Frontal cortex (tissue), 4 donors: ENCODE data around the gene ELL2. TPM values are rescaled to one million over a fixed set of nuclear protein-coding genes. Genes with fewer than 3 reads are reported as not detected.
"Not testable (repeated sequence)": the region's sequence is repeated elsewhere in the genome, so short reads cannot be mapped to it uniquely, and the experiment has no call there.

Experiments
- DNase-seq, 2 donors: peaks; one replicate each; pipeline ENCODE4 v3.0.0; 2012; ENCODE audit warnings: low spot score in 2 of 2
- FAIRE-seq: peaks from 2 replicates; lab custom pipeline; 2012; peaks lifted over from hg19 to GRCh38; lab: Jason Lieb, UNC
- total RNA-seq: library from RNA; depleted of rRNA; stranded (reverse); fragments of >200 nt; gene quantifications from one replicate; pipeline ENCODE4 v1.2.3, GENCODE V29; 2014
- donor health status: control.
- donor health status: control.
- donor health status: control.

Gene ELL2
- total RNA-seq, 1 donor from 2014 or later: 25.3 TPM

DNA sequence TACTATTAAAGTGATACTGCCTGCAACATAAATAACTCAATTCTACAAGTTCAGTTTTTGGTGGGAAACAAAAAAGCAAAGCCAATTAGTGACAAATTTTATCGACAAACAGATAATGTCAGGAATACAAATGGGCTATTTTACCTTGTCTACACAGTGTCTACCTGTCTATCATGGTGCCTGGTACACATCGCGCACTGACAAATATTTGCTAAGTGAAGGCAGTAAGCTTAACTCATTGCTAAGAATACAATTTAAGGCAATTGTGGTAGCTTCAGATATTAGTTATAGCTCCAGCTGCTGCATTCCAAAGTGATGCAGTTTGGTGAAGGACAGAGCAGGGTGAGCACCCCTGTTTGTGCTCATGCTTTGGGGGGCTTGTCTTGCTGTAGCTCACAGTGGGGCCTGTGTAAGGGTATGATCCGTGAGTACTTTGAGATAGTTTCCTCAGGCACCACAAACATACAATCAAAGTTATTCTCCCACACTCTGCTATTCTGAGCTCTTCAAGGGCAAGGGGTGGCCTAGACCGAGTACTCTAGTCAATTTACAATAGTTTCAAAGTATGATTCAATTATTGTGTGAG lies 24.7 kb downstream of the ELL2 start:
- DNase-seq: no peak

DNA sequence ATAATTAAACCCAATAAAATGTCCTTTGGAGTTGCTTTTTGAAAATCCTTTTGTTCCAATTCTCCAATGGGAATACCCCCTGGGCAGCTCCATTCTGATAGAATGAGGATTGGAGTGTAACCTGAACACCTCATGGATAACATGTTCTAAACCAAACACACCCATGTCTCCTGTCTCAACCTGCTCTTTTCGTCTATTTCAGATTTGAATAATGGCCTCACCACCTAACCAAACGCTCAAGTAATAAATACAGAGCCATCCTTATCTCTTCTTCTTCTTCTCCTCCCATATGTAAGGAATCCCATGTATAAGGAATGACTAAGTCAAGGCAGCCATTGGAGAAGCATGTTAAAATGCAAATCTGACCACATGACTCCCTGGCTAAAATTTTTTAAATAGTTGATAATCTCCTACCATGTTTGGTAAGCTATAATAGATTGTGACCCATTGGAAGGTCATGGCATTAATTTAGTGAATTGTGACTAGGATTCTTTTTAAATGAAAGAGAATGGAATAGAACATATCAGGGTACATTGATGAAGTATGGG lies 26.0 kb downstream of the ELL2 start:
- FAIRE-seq (no peak), DNase-seq (no peak)

More for the DNA sequence above, 24.7 kb downstream of the ELL2 start:
- no peak for FAIRE-seq

DNA sequence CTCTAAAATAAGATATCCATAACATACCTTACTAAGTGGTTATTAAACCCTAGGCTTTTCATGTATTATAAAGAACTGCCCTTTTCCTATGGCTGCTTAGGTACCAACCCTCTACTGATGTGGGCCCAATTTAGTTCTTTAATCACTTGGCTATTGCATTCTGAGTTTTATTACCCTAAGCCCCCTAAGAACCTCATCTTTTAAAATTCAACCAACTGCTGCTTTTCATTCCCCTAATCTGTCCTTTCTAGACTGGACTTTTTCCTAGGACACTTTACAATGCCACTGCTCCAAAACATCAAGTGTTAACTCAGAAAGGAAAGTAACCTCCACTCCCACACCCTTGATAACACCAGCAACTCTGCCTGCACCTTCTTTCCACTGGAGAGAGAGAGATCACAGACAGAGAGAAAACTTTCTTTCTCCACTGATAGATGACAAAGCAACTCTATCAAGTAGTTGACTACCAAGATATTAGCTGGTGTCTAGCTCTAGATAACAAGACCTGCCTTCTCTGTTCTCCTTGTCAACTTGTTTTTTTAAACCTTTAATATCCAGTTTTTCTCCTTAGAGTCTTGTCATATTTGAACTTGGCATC lies 27.3 kb downstream of the ELL2 start:
- no peak for FAIRE-seq

DNA sequence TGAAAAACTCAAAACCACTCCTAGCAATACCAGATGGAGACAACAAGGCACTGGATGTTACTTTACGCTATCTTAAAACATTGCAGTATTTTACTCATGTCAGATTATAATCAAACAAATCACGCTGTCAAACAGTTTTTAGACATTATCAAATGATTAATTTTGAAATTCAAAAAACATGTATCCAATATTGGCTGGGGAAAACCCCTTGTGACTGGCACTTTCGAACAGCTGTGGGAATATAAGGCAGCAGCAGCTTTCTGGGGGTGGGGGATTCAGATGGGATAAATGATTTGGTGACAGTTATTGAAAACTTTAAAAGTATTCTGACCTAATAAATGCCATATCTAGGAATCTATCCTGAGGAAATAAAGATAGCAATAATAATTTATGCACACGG lies 28.7 kb downstream of the ELL2 start:
- DNase-seq (no peak), FAIRE-seq (no peak)

More for the DNA sequence above, 27.3 kb downstream of the ELL2 start:
- no peak for DNase-seq

DNA sequence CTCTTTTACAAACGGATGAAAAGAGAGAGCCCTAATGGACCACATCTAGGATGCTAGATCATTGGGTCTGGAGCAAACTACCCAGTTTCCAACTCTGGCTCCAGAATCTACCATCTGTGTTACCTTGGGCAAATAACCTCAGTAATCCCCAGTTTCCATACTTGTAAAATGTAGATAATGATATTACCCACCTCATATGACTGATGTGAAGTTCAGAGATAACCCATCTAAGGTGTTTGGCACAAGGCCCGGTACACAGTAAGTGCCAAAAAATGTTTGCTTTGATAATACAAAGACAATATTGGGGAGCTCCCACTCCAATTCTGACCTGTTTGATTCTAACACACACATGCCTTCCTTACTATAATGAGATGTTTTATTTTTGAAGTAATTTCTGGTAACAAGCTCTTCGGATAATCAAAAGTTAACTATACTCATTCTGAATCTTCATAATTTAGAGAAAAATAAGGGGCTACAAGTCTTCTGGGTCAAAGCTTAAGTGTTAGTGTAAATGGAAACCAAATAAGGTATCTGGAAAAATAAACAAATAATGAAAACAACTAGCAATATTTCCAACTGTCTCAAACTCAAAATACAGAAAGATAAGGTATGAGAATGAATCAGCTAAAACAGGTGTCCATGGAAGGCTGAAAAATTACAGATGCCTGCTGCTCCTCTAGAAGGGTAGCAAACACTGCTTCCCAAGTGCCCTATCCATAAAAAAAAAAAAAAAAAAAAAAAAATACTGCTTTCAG lies 30.4 kb downstream of the ELL2 start:
- DNase-seq (no peak), FAIRE-seq (no peak)

DNA sequence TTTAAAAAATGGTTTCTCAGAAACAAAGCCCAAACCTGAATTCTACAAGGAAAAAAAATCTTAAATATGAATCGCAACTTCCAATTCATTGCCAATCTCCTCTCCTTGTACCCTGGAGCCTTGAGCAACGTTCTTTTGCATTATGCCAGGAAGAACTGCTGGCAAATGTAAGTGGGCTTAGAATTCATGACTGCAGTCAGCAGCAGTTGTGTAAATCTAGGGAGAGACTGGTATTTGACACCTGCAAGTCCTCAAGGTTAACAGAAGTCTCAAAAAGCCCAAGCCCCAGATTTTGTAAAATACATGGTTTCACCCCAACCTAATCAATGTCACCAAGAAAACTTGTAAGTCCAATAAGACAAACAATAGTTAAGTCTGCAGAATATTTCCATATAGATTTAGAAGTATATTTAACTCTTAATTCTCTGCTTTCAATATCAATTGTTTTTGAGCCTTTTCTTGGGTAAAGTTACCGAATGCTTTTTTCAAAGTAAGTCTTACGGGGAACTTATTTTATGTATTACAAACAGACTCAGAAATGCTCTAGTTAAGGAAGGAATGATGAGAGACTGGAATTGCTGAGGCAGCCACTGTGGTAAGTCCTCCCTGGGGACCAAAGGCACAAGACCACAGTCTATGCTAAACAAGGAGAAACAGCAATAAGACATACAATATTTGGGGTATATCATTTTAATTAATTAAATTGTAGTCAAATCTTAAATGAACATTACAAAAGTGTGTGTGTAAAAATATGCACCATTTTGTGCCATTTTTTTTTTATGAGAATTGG lies 31.3 kb downstream of the ELL2 start:
- DNase-seq: no peak
- FAIRE-seq: no peak

DNA sequence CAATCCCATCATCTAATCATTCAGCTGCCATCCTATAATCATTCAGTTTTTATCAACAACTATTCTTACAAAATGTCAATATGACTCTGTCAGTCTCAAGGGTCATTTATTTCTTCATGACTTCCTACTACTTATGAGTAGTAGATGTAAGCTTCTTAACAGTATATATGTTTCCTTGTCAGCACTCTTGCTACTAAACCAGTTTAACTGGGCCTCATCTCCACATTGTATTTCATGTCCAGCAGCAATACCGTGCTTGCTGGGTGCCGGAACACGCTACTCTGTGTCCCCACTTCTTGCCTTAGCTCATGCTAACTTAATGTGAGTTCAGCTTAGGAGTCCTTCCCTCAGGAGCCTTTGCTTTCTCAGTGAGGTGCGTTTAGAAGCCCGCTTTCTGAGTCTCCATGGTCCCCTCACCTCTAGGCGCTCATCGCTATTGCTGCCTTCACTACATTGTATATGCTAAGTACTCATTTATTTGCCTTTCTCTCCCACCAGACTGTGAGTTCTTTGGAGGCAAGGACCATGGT lies 32.9 kb downstream of the ELL2 start:
- FAIRE-seq (no peak), DNase-seq (no peak)

DNA sequence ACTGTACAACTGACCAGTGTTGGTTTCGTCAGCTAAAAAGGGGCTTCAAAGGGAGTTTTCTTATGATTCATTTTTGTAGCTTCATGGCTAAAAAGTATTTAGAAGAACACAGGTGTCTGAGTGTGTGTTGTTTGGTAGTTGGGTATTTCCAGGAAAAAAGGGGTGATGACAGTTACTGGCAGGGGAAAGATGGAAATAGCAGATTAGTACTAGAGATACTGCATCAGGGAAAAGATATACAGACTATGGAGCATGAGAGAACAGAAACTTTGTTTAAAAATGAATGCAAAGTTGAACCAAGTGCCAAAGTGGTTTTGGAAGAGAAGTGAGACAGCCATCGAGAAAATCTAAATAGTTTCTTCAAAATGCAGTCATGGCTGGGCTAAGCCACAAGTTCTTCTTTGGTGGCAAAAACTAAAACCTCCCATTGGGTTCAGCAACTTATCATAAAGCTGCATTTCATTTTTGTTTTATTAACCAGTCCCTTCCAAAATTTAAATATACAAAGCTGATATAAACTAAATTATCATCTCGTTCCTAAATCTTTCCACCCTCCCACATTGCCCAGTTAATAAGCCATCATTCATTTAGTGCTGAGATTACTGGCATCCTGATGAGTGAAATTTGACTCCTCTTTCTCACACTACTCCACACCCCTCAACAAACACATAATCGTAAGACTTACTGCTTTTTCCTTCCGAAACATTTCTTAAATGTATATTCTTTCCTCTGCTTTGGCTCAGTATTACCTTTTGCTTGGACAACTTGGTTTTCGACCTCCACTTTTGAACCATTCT lies 33.5 kb downstream of the ELL2 start:
- DNase-seq (no peak), FAIRE-seq (no peak)

DNA sequence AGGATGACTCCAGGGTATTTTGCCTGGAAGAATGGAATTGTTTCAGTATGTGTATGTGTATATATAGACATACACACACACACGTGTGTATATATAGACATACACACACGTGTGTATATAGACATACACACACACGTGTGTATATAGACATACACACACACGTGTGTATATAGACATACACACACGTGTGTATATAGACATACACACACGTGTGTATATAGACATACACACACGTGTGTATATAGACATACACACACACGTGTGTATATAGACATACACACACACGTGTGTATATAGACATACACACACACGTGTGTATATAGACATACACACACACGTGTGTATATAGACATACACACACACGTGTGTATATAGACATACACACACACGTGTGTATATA lies 34.4 kb downstream of the ELL2 start:
- DNase-seq, FAIRE-seq: not testable (repeated sequence)

DNA sequence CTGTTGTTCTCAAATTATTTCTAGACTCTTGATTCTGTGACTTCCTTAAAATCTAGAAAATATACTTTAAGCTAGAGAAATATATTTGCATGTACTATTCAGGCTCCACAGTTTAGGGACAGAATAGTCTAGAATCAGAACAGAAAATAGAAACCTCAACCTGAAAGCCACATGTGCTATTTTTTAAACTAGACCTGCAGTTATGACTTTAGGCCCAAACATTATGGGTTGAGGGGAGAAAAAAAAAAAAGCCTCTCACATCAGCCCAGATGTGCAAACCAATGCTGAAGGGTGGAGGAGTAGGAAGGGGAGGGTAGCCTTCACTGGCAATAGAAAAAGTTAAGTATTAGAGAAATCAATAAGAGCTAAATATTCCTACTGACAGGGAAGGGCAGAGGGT lies 35.7 kb downstream of the ELL2 start:
- no peak for DNase-seq
- FAIRE-seq: no peak

DNA sequence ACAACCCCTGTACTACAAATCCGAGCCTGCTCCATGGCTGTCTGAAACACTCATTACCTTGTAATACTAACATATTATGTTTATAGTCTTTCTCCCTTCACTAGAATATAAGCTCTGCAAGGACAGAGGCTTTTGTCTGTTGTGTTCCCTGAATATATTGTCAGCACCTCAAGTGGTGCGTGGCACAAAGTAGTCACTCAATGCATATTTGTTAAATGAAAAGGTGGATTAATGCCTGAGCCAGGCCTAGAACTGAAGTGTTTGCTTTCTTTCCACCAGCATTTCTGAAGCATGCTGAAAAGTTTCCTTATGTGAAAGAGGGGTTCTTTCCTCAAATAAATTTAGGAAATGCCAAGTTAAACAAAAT lies 36.3 kb downstream of the ELL2 start:
- DNase-seq (no peak), FAIRE-seq (no peak)

DNA sequence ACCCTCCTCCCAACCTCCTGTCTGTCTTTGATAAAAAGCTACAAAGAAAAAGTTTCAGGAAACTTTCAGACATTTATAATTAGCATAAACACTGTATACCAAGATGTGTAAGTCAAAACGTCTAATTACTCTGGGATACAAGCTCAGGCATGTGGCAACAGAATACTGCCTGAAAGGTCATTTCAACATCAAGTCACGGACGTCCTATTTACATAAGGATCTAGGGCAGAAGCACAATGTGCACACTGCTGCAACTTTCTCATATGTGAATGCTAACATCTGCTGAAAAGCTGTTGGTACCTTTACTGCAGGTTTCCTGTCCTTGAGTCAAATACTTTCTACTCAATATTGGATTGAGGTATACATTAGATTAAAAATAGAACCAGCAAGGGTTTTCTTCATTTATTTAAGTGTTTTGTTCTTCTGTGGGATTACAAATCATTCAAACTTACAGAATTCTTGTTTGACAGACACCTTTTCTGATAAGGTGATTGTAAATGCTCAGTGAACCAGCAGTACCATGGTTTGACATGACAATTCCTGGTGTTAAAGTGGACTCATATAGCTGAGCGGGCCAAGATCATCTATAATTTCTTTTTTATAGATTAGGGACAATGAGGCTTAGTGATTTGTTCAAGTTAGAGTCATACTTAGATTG lies 36.8 kb downstream of the ELL2 start:
- FAIRE-seq: no peak
- no peak for DNase-seq

DNA sequence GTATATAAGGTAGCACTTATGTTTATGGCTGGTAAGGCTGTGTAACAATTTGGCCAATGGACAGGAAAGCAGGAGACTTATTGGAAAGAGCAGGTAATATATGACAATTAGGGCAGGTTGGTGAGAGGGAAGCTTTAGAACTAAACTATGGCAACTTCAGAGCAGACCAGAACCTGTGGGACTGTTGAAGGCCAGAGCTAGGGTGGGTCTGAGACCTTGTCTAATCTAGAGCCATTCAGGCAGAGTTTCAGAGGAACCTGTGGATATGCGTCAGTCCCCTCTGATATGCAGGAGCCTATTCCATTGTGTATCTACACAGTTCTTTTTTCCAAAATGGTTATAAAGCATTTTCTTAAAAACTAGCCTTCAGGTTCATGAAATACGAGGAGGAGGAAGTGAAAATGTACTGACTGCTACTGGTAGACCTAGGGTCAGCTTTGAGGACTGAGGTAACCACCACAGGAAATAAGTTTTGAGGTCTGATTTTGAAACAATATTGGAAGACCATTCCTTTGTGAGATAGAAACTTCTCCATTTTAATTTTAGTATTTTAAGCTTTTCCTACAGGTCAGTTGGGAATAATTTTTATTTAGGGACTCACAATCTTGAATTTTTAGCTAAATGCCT lies 37.6 kb downstream of the ELL2 start:
- DNase-seq (no peak), FAIRE-seq (no peak)

DNA sequence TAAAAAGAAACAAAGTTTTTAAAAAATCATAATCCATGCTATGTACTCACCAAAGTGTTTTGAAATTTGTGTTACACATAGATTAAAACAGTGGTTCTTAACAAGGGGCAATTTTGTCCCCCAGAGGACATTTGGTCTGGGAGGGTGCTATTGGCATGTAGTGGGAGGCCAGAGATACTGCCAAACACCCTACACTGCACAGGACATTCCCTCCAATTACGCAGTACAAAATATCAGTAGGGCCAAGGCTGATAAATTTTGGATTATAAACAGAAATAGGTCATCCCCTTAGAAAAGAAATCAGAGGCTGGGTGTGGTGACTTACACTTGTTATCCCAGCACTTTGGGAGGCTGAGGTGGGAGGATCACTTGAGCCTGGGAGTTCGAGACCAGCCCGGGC lies 38.9 kb downstream of the ELL2 start:
- no peak for DNase-seq
- no peak for FAIRE-seq

DNA sequence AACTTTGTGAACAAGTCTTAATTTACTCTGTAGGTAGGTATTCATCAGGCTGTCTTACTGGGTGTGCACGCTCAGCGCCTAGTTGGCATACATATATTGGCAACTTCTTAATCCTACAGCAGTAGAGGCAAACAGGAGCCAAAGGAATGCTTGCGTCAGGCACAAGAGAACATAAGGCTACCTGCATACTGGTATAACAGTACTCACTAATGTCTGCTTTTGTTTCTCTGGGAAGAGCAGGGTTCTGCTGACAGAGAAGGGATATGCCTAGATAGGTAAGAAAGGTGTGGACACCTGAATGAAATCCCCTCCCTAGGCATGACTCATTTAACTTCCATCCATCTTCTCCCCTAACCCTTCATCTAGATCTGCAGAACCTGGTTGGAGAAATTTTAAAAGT lies 40.1 kb downstream of the ELL2 start:
- DNase-seq (no peak), FAIRE-seq (no peak)

DNA sequence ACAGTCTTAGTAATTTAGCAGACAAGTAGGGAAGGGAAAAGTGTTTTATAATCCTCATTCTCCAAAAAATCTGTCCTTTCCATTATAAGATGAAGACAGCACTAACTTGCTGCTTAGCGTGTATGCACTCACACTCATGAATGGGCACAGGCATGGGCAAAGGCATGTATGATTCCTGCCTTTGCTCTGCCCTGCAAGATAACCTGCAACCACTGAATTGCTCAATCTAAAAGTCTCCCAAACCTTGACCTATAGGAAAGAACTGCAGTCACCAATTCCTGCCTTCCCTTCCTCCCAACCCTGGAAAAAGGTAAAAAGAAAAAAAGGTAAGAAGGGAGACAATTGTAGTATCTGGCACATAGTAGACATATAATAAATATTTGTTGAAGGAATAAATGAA lies 40.8 kb downstream of the ELL2 start:
- DNase-seq (no peak), FAIRE-seq (no peak)

DNA sequence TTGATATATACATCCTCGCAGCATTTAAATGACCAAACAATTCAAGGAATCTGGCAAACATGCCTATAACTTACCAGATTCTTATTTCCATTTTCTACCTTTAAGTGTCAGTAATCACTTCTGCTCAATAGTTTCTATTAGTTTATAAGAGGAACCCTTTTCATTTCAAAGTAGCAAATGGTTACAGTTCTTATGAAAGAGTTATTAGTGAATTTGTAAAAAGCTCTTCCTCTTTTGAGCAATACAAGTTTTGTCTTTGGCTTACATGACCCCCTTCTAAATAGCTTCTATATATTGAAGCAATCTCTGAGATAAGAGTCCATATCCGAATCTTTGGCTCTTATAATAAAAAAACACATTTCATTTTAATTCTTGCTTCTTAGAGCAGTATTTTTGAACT lies 42.0 kb downstream of the ELL2 start:
- FAIRE-seq (no peak), DNase-seq (no peak)

DNA sequence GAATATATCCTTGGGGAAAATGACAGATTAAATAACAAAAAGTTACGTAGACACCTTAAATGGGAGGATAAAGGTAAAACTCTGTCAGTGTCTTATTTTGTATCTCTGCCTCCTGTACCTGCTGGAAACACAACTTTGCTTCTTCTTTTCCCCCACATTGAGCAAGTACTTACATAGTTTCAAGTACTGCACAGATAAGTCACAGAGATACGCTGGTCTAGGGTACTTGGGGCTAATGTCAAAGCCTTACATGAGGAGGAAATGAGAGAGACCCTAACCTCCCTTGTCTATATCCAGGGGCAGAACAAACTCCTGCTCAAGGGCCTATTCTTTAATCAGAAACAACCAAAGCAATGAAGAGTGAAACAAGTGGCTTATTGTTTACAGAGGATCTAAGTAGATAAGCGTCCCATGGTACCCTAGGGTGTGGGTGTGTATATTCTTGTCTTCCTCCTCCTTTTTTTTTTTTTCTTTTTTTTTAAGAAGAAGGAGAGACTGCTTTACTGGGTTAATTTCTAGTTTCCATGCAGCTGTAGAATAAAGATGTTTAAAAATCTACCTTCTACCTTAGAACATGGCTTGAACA lies 43.1 kb downstream of the ELL2 start:
- DNase-seq: no peak
- FAIRE-seq: no peak
